HG03342 (cell line): ENCODE results near the gene NGFR.

Source experiments
- ATAC-seq: cut with Tn5 transposase; IDR thresholded peaks from one replicate; pipeline ENCODE4 v1.9.1; 2021; ENCODE audit warnings: mild to moderate bottlenecking, moderate library complexity; ENCODE audit not compliant: unreplicated experiment

Gene NGFR

DNA sequence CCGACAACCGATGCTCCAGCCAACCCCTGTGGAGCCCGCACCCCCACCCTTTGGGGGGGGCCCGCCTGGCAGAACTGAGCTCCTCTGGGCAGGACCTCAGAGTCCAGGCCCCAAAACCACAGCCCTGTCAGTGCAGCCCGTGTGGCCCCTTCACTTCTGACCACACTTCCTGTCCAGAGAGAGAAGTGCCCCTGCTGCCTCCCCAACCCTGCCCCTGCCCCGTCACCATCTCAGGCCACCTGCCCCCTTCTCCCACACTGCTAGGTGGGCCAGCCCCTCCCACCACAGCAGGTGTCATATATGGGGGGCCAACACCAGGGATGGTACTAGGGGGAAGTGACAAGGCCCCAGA lies 17.9 kb downstream of the NGFR start:
- no peak for ATAC-seq

DNA sequence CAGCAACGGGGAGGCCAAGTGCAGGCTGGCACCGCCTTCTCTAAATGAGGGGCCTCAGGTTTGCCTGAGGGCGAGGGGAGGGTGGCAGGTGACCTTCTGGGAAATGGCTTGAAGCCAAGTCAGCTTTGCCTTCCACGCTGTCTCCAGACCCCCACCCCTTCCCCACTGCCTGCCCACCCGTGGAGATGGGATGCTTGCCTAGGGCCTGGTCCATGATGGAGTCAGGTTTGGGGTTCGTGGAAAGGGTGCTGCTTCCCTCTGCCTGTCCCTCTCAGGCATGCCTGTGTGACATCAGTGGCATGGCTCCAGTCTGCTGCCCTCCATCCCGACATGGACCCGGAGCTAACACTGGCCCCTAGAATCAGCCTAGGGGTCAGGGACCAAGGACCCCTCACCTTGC lies 18.5 kb downstream of the NGFR start:
- ATAC-seq: no peak

DNA sequence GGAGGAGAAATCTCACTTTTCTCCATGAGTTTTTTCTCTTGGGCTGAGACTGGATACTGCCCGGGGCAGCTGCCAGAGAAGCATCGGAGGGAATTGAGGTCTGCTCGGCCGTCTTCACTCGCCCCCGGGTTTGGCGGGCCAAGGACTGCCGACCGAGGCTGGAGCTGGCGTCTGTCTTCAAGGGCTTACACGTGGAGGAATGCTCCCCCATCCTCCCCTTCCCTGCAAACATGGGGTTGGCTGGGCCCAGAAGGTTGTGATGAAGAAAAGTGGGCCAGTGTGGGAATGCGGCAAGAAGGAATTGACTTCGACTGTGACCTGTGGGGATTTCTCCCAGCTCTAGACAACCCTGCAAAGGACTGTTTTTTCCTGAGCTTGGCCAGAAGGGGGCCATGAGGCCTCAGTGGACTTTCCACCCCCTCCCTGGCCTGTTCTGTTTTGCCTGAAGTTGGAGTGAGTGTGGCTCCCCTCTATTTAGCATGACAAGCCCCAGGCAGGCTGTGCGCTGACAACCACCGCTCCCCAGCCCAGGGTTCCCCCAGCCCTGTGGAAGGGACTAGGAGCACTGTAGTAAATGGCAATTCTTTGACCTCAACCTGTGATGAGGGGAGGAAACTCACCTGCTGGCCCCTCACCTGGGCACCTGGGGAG lies 19.1 kb downstream of the NGFR start:
- no peak for ATAC-seq

- ATAC-seq: peak; percentile 85
Observed at GRCh38 chr17:49515196-49515770, 20.2 kb downstream of the NGFR start.

DNA sequence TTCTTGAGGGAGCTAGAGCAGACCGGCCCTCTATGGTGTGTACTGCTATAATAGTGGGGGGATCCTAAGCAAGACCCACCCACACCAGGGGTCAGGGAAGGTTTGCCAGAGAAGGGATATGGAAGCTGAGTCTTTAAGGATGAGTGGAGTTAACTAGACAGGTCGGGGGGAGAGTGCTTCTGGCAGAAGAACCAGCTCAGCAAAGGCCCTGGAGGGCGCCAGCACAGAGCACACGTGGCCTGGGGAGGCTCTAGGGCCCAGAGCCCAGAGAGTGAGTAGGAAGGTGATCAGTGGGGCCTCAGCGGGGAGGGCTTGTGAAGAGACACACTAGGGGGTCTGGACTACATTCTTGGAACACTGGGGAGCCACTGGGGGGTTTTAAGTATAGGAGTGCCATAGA lies 21.1 kb downstream of the NGFR start:
- ATAC-seq: no peak

- ATAC-seq: no peak
Observed at GRCh38 chr17:49518346-49519078, 23.4 kb downstream of the NGFR start.

DNA sequence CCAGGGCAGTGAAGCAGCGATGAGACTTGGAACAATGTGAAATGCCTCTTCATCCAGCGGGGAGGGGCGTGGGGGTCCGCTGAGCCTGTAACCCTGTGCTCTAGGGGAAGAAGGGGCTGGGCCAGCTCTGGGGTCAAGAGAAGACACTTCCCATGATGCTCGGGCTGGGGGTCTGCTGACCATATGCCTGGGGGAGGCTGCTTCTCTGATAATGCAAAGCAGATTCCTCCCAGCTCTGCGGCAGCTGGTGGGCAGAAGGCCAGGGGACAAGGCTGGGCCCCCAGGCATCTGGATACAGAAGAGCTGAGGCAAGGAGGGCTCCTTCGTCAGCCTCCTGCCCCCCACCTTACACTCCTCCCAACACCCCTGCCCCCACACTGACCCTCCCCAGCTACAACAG lies 24.7 kb downstream of the NGFR start:
- ATAC-seq: no peak

DNA sequence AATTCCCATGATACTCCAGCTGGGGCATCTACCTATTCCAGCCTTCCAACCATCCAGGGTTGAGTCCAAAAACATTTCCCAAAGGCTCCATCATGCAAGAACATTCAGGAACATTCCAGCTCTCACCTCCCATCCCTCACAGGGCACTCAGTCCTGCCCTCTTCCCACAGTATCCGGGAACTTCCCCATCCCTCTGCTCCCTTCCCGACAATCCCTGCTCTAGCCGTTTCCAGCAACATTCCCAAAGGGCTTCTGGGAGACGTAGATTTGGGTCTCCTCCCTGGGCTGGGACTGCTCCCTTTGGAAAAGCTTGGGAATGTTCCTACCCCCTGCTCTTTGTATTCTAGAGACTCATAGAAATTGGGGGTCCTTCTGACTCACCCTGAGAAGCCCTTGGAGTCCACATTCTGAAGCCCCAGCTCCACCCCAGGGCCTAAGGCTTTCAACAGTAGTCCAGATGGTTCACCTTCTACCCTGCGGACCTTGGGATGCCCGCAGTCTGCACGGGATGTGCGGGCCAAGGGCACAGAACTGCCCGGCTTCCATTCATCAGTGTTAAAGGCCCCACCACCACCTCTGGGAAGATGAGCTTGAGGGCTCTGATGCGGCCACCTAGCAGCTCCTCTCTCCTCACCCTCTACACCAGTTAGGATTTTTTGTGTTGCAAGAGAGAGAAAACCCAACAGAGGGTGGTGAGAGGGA lies 25.4 kb downstream of the NGFR start:
- ATAC-seq: no peak

DNA sequence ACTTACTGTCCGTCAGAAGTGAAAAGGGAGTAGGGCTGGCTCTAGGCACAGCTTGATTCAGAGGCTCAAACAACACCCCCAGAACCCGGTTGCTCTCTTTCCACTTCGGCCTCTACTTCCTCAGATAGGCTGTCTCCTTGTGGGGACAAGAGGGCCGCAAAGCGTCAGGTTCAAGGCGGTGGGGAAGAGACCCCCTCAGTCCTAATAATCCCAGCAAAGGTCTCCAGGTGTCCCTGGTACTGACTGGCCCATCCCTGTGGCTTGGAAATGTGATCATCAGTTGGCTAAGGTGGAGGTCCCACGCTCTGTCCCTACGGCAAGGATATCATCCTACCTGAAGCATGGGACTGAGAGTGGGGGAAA lies 26.0 kb downstream of the NGFR start:
- no peak for ATAC-seq

DNA sequence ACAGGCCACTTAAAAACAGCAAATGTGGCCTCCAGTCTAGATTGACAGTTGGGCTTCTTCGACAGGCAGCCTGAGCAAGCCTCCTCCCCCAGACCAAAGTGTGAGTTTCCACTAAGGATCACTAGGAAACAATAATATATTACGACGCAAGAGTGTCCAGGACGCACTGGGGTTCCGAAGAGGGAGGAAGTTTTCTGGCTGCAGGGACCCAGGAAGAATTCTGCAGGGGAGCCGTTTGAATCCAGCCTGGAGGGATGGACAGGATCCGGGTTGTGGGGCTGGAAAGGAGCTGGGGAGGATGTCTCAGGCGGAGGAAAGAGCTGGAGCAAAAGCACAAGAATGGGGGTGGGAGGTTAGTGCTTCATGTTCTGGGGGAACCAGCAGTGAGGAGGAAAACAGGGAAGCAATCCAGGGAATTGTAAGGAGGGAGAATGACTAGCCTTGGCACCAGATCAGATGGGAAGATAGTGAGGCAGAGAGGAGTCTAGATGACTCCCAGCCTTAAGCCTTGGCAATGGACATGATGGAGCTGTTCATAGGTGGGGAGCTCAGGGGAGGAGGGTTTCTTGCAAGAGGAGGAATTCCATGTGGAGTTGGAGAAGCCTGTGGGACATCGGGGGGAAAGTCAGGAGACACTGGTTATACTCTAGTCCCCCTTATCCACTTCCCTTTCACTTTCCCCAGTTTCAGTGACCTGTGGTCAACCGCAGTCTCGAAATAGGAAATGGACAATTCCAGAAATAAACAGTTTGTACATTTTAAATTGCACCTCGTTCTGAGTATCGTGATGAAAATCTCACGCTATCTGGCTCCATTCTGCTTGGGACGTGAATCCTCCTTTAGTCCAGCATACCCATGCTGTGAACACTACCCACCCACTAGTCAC lies 26.6 kb downstream of the NGFR start:
- no peak for ATAC-seq

- no peak for ATAC-seq
Observed at GRCh38 chr17:49522357-49522890, 27.3 kb downstream of the NGFR start.

GRCh38 chr17:49523196-49523595 lies 28.1 kb downstream of the NGFR start:
- ATAC-seq: no peak

DNA sequence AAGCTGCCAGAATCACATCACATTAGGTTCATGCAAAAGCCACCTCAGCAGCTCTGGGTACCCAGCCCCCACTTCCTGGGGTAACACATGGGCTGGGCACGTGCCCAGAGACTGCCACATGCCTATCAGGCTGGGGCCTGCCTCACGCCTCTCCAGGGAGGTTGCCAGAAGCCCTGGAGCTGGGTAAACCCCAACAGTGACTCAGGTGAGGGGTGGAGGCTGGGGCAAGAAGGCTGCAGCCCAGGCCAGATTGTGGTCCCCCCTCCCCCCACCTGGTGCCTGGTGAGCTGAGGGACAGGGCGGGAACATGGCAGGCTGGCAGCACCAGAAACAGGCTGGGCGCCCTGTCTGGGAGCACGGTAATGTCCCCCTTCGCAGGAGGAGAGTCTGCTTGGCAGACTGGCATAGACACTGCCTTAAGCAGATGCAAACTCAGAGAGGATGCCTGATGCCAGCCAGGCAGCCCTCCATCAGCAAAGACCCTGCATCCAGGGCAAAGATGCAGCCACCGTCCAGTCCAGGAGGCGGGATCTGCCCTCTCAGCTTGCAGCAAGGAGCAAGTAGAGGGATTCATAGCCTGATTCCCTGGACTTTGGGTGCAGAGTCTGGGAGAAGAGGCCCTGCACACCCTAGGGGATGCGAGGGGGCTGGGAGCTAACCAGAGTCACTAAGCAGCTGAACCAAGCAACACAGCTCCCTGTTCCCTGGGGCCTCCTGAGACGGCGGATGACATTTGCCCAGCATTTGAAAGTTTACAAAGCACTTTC lies 28.8 kb downstream of the NGFR start:
- no peak for ATAC-seq

GRCh38 chr17:49524473-49525359 lies 29.6 kb downstream of the NGFR start:
- no peak for ATAC-seq

GRCh38 chr17:49525831-49526741 lies 31.0 kb downstream of the NGFR start:
- ATAC-seq: no peak

DNA sequence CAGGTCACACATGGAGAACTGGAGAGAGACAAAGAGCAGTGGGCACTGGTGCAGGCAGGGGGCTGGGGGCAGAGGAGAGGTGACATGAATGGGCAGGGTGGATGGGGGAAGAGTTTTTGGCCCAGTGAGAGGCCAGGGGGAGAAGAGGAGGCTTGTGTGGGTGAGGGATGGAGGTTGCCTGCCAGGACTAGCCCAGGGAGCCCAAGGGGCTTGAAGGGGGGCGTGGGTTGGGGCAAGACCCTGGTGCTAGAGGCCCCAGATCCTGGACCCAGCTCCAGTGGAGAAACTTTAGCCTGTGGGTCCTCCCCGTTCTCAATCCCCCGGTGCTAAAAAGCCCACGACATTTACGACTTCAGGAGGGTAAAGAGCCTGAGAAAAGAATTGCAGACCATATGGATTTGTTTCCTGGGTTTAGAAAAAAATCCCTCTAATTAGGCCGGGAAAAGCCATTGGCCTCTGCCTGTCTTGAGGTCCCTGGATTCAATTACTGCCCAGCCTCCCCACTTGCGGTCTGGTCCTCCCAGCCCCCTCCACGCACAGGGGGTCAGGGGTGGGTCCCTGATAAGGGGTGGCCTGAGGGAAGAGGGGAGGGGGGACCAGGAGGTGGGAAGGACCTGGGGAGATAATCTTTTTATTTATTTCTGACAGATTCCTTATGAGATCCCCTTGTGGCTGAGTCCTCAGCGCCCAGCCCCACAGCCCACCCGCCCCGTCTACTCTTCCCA lies 33.0 kb downstream of the NGFR start:
- ATAC-seq: no peak

GRCh38 chr17:49528966-49529365 lies 33.9 kb downstream of the NGFR start:
- no peak for ATAC-seq
